Measurements from ENCODE around the gene RASD2.

The RASD2 gene

DNA sequence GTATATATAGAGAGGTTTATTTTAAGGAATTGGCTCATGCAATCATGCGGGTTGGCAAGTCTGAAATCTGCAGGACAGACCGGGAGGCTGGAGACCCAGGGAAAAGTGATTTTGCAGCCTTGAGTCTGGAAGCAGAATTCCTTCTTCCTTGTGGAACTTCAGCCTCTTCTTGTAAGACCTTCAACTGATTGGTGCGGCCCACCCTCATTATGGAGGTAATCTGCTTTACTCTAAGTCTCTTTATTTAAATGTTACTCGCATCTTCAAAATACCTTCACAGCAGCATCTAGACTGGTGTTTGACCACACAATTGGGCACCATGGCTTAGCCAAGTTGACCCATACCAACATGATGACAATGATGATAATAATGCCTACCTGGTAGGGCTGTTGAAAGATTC, 58.7 kb downstream of the RASD2 start:
- no peak for DNase-seq (ENCODE audit: extremely low read depth in 1 of 2, low read depth in 1 of 2)

DNA sequence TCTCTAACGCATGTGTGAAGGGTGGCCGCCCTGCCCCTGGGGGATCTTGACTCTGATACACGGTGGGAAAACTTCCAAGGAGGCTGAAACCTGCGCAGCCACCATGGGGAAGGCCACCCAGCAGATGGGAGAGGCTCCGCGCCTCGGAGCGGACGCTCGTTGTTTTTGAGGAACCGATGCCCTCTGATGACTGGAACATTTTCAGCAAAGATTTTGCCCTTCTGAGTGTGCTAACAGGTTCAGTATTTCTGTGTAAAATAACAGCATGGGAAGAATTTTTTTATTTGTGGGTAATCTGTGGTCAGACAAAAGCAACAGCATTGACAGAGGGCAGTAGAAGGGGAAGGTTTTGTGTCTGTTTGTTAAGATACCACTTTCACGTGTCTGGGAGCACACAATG, 59.8 kb downstream of the RASD2 start:
- DNase-seq (ENCODE audit: extremely low read depth in 1 of 2, low read depth in 1 of 2), result no peak

DNA sequence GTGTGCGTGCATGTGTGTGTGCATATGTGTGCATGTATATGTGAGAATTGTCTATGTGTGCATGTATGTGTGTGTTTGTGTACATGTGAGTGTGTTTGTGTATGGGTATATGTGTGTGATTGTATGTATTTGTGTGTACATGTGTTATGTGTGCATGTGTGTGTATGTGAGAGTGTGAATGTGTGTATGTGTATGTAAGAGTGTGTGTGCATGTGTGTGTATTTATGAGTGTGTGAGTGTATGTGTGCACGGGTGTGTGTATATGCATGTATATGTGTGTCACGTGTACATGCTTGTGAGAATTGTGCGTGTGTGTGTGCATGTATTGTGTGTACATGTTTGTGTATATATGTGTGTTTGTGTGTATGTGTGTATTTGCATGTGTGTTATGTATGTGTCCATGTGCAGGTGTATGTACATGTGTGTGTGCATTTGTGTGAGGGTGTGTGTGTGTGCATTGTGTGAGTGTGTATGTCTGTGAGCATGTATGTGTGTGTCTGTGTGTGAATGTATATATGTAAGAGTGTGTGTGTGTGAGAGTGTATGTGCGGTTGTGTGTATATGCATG, 60.5 kb downstream of the RASD2 start:
- no peak for DNase-seq (ENCODE audit: extremely low read depth in 1 of 2, low read depth in 1 of 2)

DNA sequence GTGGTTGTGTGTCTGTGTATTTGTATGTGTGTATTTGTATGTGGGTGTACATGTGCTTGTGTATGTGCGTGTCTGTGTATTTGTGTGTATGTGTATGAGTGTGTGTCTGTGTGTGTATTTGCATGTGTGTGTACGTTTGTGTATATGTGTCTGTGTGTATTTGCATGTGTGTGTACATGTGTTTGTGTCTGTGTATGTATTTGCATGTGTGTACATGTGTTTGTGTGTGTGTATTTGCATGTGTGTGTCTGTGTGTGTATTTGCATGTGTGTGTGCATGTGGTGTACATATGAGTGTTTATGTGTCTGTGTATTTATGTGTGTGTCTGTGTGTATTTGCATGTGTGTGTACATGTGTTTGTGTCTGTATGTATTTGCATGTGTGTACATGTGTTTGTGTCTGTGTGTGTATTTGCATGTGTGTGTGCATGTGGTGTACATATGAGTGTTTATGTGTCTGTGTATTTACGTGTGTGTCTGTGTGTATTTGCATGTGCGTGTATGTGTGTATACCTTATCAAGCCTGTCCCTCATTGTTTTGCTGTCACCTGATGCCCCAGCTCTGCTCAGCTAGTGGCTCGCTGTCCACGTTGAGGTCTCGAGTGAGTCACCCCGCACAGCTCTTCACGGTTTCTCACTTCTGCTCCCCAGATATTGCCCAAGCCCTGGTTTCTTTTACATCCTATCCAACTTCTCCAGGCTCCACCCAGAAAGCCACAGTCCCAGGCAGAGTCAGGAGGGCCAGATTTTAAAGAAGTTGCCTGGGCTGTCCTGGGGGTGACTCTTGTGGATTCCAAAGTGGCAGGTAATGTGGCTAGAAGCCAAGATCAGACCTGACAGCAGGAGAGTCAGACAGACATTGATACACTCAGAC, 61.3 kb downstream of the RASD2 start:
- DNase-seq (ENCODE audit: extremely low read depth in 1 of 2, low read depth in 1 of 2), result no peak
